ENCODE results near the gene NPC2.

NPC2 gene

GRCh38 chr14:74476607-74477006 lies 16.5 kb downstream of the NPC2 start:
- DNase-seq (ENCODE audit: low read depth): no peak
- TF ChIP-seq CTCF (conservative IDR thresholded peaks at IDR 0.05; ENCODE audit: control insufficient read depth, insufficient read depth, low read depth, low read length): no peak
- H3K4me3 ChIP-seq (ENCODE audit: control insufficient read depth, low read depth, low read length): no peak overlapping the region

- no peak for DNase-seq (ENCODE audit: low read depth)
- TF ChIP-seq CTCF (conservative IDR thresholded peaks at IDR 0.05; ENCODE audit: control insufficient read depth, insufficient read depth, low read depth, low read length): no peak
- H3K4me3 ChIP-seq (ENCODE audit: control insufficient read depth, low read depth, low read length): no peak overlapping the region
Measured at GRCh38 chr14:74476107-74476506, 17.0 kb downstream of the NPC2 start.

GRCh38 chr14:74475678-74476077 lies 17.4 kb downstream of the NPC2 start:
- no peak overlapping the region for H3K4me3 ChIP-seq (ENCODE audit: control insufficient read depth, low read depth, low read length)
- no peak for TF ChIP-seq CTCF (conservative IDR thresholded peaks at IDR 0.05; ENCODE audit: control insufficient read depth, insufficient read depth, low read depth, low read length)
- DNase-seq (ENCODE audit: low read depth): peak; percentile 79

- no peak for DNase-seq (ENCODE audit: low read depth)
- no peak for TF ChIP-seq CTCF (conservative IDR thresholded peaks at IDR 0.05; ENCODE audit: control insufficient read depth, insufficient read depth, low read depth, low read length)
- H3K4me3 ChIP-seq (ENCODE audit: control insufficient read depth, low read depth, low read length): no peak overlapping the region
Measured at GRCh38 chr14:74474376-74474775, 18.7 kb downstream of the NPC2 start.

GRCh38 chr14:74472601-74473000 lies 20.5 kb downstream of the NPC2 start:
- TF ChIP-seq CTCF (conservative IDR thresholded peaks at IDR 0.05; ENCODE audit: control insufficient read depth, insufficient read depth, low read depth, low read length): no peak
- no peak for DNase-seq (ENCODE audit: low read depth)
- no peak overlapping the region for H3K4me3 ChIP-seq (ENCODE audit: control insufficient read depth, low read depth, low read length)

- no peak for TF ChIP-seq CTCF (conservative IDR thresholded peaks at IDR 0.05; ENCODE audit: control insufficient read depth, insufficient read depth, low read depth, low read length)
- no peak overlapping the region for H3K4me3 ChIP-seq (ENCODE audit: control insufficient read depth, low read depth, low read length)
- DNase-seq (ENCODE audit: low read depth): no peak
Measured at GRCh38 chr14:74469548-74470518, 23.3 kb downstream of the NPC2 start.

All from fibroblast of mammary gland (primary cell).